ENCODE measurements around the gene SIDT1. TPM values are rescaled to one million over a fixed set of nuclear protein-coding genes. Genes with fewer than 3 reads are reported as not detected.

SIDT1 gene
- polyA plus RNA-seq, 4 donors, result 0.45 to 10.5 (median 1.8) TPM

DNA sequence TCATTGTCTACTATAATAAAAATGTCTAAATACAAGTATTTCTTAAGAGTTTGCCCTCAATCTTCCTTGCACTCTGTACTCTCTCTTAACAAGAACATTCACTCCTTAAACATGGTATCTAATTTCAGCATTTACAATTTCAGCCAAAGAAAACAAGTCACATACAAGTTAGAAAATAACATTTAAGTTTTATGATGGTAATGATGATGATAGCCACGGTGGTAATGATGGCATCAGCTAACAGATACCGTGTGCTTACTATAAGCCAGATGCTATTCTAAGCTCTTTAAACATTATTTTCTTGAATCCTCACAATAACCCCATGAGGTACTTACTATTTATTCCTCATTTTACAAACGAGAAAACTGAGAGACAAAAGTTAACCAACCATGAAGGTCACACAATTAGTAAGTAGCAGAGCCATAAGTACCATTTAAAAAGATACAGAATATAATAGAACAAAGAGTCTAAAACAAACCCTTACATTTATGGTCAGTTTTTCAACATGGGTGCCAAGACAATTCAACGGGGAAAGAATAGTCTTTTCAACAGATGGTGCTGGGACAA lies 24.8 kb upstream of the SIDT1 start:
- DNase-seq (no peak), FAIRE-seq (no peak)
- no peak overlapping the region for H3K27ac ChIP-seq (ENCODE audit: low read depth in 1 of 3, low read length in 2 of 3)
- no peaks in the 10 kb centered on the region for H3K4me1 ChIP-seq (ENCODE audit: control insufficient read depth in 3 of 3, insufficient read depth in 2 of 3, low read depth in 1 of 3, low read length in 2 of 3)
- H3K4me3 ChIP-seq (ENCODE audit: low read depth in 1 of 3, low read length in 3 of 3), result no peak overlapping the region
- H3K27me3 ChIP-seq (ENCODE audit: control insufficient read depth in 3 of 3, insufficient read depth in 3 of 3, low read length in 3 of 3), result no peaks in the 10 kb centered on the region
- peaks cover 0 to 4% (median 0%) of the 10 kb centered on the region in 3 donors for H3K36me3 ChIP-seq (ENCODE audit: control insufficient read depth in 3 of 3, insufficient read depth in 2 of 3, low read depth in 1 of 3, low read length in 3 of 3)
- 52 to 78% (median 63%) methylated on average over 4 of the region's 4 CpGs for WGBS, 3 donors
- H3K9me3 ChIP-seq (ENCODE audit: control insufficient read depth in 2 of 2, insufficient read depth in 1 of 2, low read depth in 1 of 2, low read length in 1 of 2), result no peaks in the 10 kb centered on the region

- 58 to 100% (median 90%) methylated on average over 1 of the region's 1 CpG for WGBS, 3 donors
- H3K4me1 ChIP-seq (ENCODE audit: control insufficient read depth in 3 of 3, insufficient read depth in 2 of 3, low read depth in 1 of 3, low read length in 2 of 3), result peaks cover 0 to 6% (median 3%) of the 10 kb centered on the region in 3 donors
- H3K4me3 ChIP-seq (ENCODE audit: low read depth in 1 of 3, low read length in 3 of 3), result no peak overlapping the region
- H3K9me3 ChIP-seq (ENCODE audit: control insufficient read depth in 2 of 2, insufficient read depth in 1 of 2, low read depth in 1 of 2, low read length in 1 of 2), result no peaks in the 10 kb centered on the region
- FAIRE-seq, result no peak
- DNase-seq, result no peak
- peaks cover 0 to 4% (median 0%) of the 10 kb centered on the region in 3 donors for H3K36me3 ChIP-seq (ENCODE audit: control insufficient read depth in 3 of 3, insufficient read depth in 2 of 3, low read depth in 1 of 3, low read length in 3 of 3)
- H3K27ac ChIP-seq (ENCODE audit: low read depth in 1 of 3, low read length in 2 of 3), result no peak overlapping the region
- no peaks in the 10 kb centered on the region for H3K27me3 ChIP-seq (ENCODE audit: control insufficient read depth in 3 of 3, insufficient read depth in 3 of 3, low read length in 3 of 3)
These were observed 23.4 kb upstream of the SIDT1 start for GRCh38 chr3:113508966-113509365.

DNA sequence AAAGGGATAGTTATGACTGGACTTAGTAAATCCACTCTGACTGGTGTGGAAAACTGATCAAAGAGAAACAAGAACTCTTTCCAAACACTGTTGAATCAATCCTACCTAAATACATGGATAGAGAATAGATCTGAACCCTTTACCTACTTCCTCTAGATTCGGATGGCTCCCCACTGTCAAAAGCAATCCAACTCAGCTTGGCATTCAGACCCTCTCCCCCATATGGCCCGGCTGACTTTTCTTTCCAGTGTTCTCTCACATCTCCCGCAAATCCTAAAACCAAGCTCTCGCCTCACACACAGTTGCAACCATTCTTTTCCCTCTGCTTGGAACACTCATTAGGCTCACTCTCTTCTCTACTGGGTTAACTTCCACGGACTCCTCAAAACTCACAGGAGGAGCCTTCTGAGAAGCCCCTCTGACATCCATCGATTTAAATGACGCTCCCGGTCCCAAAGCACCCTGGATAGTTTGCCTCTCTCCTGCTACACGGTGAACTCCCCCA lies 18.0 kb upstream of the SIDT1 start:
- no peak for DNase-seq

DNA sequence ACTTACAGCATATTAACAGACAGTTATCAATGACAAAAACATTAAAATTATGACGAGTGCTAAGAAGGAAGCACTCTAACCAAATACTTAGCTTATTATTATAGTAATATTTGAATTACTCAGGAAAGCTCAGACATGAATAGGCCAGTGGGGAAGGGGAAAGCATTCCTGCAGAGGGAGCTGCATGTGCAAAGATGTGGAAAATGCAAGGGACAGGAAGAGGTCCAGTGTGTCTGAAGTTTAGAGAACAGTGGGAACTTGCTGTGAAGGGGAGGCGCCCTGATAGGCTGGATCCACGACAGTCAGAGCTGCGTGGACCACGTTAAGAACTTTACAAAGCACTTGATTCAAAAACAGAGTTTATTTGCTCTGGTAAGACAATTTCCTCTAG lies 16.2 kb upstream of the SIDT1 start:
- WGBS, 3 donors, result 26 to 34% (median 33%) methylated on average over 5 of the region's 5 CpGs
- DNase-seq, result peak; percentile 13 to 26
- FAIRE-seq, result no peak
- Histone ChIP-seq H3K27ac (ENCODE audit: low read depth in 1 of 3, low read length in 2 of 3) (no peak overlapping the region), H3K4me1 (ENCODE audit: control insufficient read depth in 3 of 3, insufficient read depth in 2 of 3, low read depth in 1 of 3, low read length in 2 of 3) (peaks cover 0 to 6% (median 5%) of the 10 kb centered on the region in 3 donors), H3K4me3 (ENCODE audit: low read depth in 1 of 3, low read length in 3 of 3) (peak overlapping the region in 1 of 3 donors; percentile 63), H3K9me3 (ENCODE audit: control insufficient read depth in 2 of 2, insufficient read depth in 1 of 2, low read depth in 1 of 2, low read length in 1 of 2) (no peaks in the 10 kb centered on the region), H3K27me3 (ENCODE audit: control insufficient read depth in 3 of 3, insufficient read depth in 3 of 3, low read length in 3 of 3) (peaks cover 0 to 4% (median 0%) of the 10 kb centered on the region in 3 donors), H3K36me3 (ENCODE audit: control insufficient read depth in 3 of 3, insufficient read depth in 2 of 3, low read depth in 1 of 3, low read length in 3 of 3) (no peaks in the 10 kb centered on the region)

More for the DNA sequence above, 18.0 kb upstream of the SIDT1 start:
- Histone ChIP-seq H3K27ac (ENCODE audit: low read depth in 1 of 3, low read length in 2 of 3) (peak overlapping the region; percentile 61 to 98 (median 93)), H3K4me3 (ENCODE audit: low read depth in 1 of 3, low read length in 3 of 3) (peak overlapping the region; percentile 63 to 91 (median 77)), H3K27me3 (ENCODE audit: control insufficient read depth in 3 of 3, insufficient read depth in 3 of 3, low read length in 3 of 3) (no peaks in the 10 kb centered on the region), H3K4me1 (ENCODE audit: control insufficient read depth in 3 of 3, insufficient read depth in 2 of 3, low read depth in 1 of 3, low read length in 2 of 3) (peaks cover 0 to 6% (median 5%) of the 10 kb centered on the region in 3 donors), H3K9me3 (ENCODE audit: control insufficient read depth in 2 of 2, insufficient read depth in 1 of 2, low read depth in 1 of 2, low read length in 1 of 2) (no peaks in the 10 kb centered on the region), H3K36me3 (ENCODE audit: control insufficient read depth in 3 of 3, insufficient read depth in 2 of 3, low read depth in 1 of 3, low read length in 3 of 3) (no peaks in the 10 kb centered on the region)
- 0 to 1% (median 1%) methylated on average over 9 of the region's 9 CpGs for WGBS, 3 donors
- no peak for FAIRE-seq

DNA sequence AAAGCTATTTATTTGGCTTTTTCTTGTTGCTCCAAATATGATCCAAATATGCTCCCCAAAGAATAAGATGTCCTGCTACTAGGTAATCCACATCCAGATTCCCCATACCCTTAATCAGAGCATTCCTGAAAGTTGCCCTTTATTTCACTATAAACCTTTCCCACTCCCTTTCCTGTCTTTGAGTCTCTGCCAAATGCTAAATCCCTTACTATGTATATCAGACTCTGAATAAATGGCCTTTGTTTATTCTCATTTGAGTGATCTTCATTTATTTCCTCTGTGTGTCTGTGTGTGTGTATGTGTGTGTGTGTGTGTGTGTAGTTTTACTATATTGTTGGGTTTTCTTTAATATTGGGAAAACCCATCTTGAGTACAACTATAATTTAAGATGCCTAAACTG lies 10.4 kb upstream of the SIDT1 start:
- no peak for DNase-seq
- Histone ChIP-seq H3K9me3 (ENCODE audit: control insufficient read depth in 2 of 2, insufficient read depth in 1 of 2, low read depth in 1 of 2, low read length in 1 of 2) (no peaks in the 10 kb centered on the region), H3K4me3 (ENCODE audit: low read depth in 1 of 3, low read length in 3 of 3) (no peak overlapping the region), H3K4me1 (ENCODE audit: control insufficient read depth in 3 of 3, insufficient read depth in 2 of 3, low read depth in 1 of 3, low read length in 2 of 3) (no peaks in the 10 kb centered on the region), H3K27ac (ENCODE audit: low read depth in 1 of 3, low read length in 2 of 3) (no peak overlapping the region), H3K27me3 (ENCODE audit: control insufficient read depth in 3 of 3, insufficient read depth in 3 of 3, low read length in 3 of 3) (peaks cover 0 to 9% (median 0%) of the 10 kb centered on the region in 3 donors), H3K36me3 (ENCODE audit: control insufficient read depth in 3 of 3, insufficient read depth in 2 of 3, low read depth in 1 of 3, low read length in 3 of 3) (no peaks in the 10 kb centered on the region)
- no peak for FAIRE-seq

DNA sequence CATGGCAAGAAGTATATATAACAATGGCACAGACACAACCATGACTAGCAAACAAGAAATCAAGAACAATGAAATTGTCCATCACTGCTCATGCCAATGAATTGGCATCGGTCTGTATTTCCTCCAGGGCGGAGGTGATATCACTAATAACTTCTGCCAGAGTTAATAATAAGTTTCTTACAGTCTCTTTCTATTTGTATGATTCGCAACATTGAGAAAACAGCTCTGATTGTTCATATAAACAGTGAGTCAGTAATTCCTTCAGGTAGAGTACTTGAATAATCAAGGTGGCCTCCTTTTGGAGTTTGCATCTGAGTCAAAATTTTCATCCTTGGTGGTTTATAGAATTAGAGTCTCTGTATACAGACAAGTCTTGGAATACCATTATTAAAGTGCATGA lies 9.1 kb upstream of the SIDT1 start:
- no peak overlapping the region for H3K4me3 ChIP-seq (ENCODE audit: low read depth in 1 of 3, low read length in 3 of 3)
- FAIRE-seq, result no peak
- H3K36me3 ChIP-seq (ENCODE audit: control insufficient read depth in 3 of 3, insufficient read depth in 2 of 3, low read depth in 1 of 3, low read length in 3 of 3), result no peaks in the 10 kb centered on the region
- WGBS, 3 donors, result 86 to 90% (median 90%) methylated on average over 3 of the region's 3 CpGs
- no peaks in the 10 kb centered on the region for H3K4me1 ChIP-seq (ENCODE audit: control insufficient read depth in 3 of 3, insufficient read depth in 2 of 3, low read depth in 1 of 3, low read length in 2 of 3)
- no peak for DNase-seq
- no peak overlapping the region for H3K27ac ChIP-seq (ENCODE audit: low read depth in 1 of 3, low read length in 2 of 3)
- H3K9me3 ChIP-seq (ENCODE audit: control insufficient read depth in 2 of 2, insufficient read depth in 1 of 2, low read depth in 1 of 2, low read length in 1 of 2), result no peaks in the 10 kb centered on the region
- H3K27me3 ChIP-seq (ENCODE audit: control insufficient read depth in 3 of 3, insufficient read depth in 3 of 3, low read length in 3 of 3), result peaks cover 0 to 9% (median 0%) of the 10 kb centered on the region in 3 donors

GRCh38 chr3:113532698-113533533 lies 561 bp downstream of the SIDT1 start:
- Histone ChIP-seq H3K27me3 (ENCODE audit: control insufficient read depth in 3 of 3, insufficient read depth in 3 of 3, low read length in 3 of 3) (peaks cover 0 to 18% (median 0%) of the 10 kb centered on the region in 3 donors), H3K27ac (ENCODE audit: low read depth in 1 of 3, low read length in 2 of 3) (peak overlapping the region; percentile 67 to 87 (median 72)), H3K4me1 (ENCODE audit: control insufficient read depth in 3 of 3, insufficient read depth in 2 of 3, low read depth in 1 of 3, low read length in 2 of 3) (peaks cover 0 to 4% (median 0%) of the 10 kb centered on the region in 3 donors), H3K9me3 (ENCODE audit: control insufficient read depth in 2 of 2, insufficient read depth in 1 of 2, low read depth in 1 of 2, low read length in 1 of 2) (no peaks in the 10 kb centered on the region), H3K4me3 (ENCODE audit: low read depth in 1 of 3, low read length in 3 of 3) (peak overlapping the region; percentile 75 to 88 (median 85)), H3K36me3 (ENCODE audit: control insufficient read depth in 3 of 3, insufficient read depth in 2 of 3, low read depth in 1 of 3, low read length in 3 of 3) (no peaks in the 10 kb centered on the region)
- 0 to 1% (median 1%) methylated on average over 52 to 66 of the region's 66 CpGs for WGBS, 3 donors
- DNase-seq (peak; percentile 31 to 64), FAIRE-seq (no peak)

DNA sequence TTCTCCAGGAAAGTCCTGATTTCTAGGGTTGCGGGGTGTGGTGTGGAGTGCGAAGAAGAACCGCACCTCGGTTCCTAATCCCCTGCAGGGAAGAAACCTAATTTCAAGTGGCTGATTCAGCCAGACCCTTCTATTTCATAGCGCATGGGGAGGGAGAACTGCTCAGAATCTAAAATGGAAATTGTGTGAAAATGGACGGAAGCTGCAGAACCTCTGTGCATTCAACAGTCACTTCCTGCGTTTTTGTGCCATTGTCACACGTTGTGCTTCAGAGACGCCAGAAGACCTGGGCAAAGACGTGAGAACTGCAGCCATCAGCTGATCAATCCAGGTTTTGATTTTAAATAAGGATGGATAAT lies 1.2 kb downstream of the SIDT1 start:
- Histone ChIP-seq H3K27me3 (ENCODE audit: control insufficient read depth in 3 of 3, insufficient read depth in 3 of 3, low read length in 3 of 3) (peaks cover 0 to 18% (median 0%) of the 10 kb centered on the region in 3 donors), H3K27ac (ENCODE audit: low read depth in 1 of 3, low read length in 2 of 3) (peak overlapping the region; percentile 21 to 87 (median 72)), H3K9me3 (ENCODE audit: control insufficient read depth in 2 of 2, insufficient read depth in 1 of 2, low read depth in 1 of 2, low read length in 1 of 2) (no peaks in the 10 kb centered on the region), H3K4me3 (ENCODE audit: low read depth in 1 of 3, low read length in 3 of 3) (peak overlapping the region; percentile 75 to 88 (median 85)), H3K4me1 (ENCODE audit: control insufficient read depth in 3 of 3, insufficient read depth in 2 of 3, low read depth in 1 of 3, low read length in 2 of 3) (peaks cover 0 to 4% (median 0%) of the 10 kb centered on the region in 3 donors), H3K36me3 (ENCODE audit: control insufficient read depth in 3 of 3, insufficient read depth in 2 of 3, low read depth in 1 of 3, low read length in 3 of 3) (no peaks in the 10 kb centered on the region)
- DNase-seq, result peak in 1 of 2 donors; percentile 35
- FAIRE-seq, result no peak
- WGBS, 3 donors, result 7 to 10% (median 7%) methylated on average over 10 of the region's 10 CpGs

All from small intestine (tissue), 7 donors.